ENCODE results near the gene PHF23.

DNA sequence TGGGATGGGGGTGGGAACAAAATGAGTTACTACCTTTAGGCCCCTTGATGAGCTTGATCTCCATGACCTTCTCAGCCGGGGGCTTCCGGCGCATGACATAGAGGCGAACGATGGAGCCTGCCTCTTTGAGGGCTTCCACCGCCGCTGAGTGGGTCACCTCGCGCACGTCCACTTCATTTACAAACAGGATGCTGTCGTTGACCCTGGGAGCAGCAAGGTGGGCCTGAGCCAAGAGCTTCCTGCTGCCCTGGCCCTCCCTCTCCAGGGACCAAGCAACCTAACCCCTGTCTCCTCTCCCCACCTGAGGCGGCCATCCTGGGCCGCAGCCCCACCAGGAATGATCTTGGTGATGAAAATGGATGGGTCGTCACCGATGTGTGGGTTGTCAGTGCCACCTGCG is 35.9 kb downstream of the PHF23 start:
- TF ChIP-seq, protein P1, sequence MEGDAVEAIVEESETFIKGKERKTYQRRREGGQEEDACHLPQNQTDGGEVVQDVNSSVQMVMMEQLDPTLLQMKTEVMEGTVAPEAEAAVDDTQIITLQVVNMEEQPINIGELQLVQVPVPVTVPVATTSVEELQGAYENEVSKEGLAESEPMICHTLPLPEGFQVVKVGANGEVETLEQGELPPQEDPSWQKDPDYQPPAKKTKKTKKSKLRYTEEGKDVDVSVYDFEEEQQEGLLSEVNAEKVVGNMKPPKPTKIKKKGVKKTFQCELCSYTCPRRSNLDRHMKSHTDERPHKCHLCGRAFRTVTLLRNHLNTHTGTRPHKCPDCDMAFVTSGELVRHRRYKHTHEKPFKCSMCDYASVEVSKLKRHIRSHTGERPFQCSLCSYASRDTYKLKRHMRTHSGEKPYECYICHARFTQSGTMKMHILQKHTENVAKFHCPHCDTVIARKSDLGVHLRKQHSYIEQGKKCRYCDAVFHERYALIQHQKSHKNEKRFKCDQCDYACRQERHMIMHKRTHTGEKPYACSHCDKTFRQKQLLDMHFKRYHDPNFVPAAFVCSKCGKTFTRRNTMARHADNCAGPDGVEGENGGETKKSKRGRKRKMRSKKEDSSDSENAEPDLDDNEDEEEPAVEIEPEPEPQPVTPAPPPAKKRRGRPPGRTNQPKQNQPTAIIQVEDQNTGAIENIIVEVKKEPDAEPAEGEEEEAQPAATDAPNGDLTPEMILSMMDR (IDR thresholded peaks at IDR 0.05), result no peak
- TF ChIP-seq ZFX (IDR thresholded peaks at IDR 0.05; ENCODE audit: borderline replicate concordance), result no peak

Data from 22Rv1 (cell line).